HG03439 (cell line): ENCODE data around the gene INPP4B.
A peak's percentile ranks its signal among the peaks of the same experiment; 100 is the strongest.

Experiments
- ATAC-seq: cut with Tn5 transposase; IDR thresholded peaks from one replicate; pipeline ENCODE4 v1.9.1; 2021; ENCODE audit warnings: mild to moderate bottlenecking, moderate library complexity; ENCODE audit not compliant: unreplicated experiment

The INPP4B gene

DNA sequence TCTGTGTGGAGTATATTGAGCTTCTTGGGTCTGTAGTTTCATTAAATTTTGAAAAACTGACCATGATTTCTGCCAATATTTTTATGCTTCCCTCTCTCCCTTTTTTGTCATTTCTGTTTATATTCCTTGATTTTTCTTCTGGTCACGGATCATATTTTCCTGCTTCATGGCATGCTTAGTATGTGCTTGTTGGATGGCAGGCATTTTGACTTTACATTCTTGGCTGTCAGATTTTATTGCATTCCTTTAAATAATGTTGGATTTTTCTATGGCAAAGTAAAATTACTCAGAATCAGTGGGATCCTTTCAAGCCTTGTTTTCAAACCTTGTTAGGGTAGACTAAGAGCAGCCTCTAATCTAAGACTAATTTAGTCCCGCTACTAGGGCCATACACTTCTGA, 677.9 kb downstream of the INPP4B start:
- no peak for ATAC-seq

DNA sequence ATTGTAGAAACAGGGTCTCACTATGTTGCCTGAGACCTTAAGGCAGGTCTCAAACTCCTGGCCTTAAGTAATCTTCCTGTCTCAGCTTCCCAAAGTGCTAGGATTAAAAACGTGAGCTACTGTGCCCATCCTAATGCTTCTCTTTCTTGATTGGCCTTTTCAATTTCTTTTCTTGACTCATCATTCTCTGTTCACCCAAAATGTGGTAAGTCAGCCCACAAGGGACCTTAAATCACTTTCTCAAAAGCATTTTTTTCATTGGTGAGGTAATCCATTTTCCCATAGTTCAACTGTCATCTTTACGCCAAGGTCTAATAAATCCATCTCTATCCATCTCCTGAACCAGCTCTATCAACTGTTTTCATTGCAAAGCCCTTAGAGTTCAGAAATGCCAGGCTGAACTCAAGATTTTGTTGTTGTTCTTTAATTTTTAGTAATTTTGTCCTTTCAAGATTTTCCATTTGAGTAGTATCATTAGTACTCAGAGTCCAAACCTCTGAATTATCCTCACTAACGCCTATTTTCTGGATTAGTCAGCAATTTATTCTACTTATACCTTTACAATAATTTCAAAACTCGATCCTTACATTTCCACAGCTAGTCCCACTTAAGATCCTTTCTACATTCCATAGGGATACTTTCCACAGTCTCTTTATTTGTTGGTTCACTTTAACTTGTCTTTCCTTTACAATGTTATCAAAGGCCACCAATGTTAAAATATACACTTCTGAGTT, 681.2 kb downstream of the INPP4B start:
- no peak for ATAC-seq

DNA sequence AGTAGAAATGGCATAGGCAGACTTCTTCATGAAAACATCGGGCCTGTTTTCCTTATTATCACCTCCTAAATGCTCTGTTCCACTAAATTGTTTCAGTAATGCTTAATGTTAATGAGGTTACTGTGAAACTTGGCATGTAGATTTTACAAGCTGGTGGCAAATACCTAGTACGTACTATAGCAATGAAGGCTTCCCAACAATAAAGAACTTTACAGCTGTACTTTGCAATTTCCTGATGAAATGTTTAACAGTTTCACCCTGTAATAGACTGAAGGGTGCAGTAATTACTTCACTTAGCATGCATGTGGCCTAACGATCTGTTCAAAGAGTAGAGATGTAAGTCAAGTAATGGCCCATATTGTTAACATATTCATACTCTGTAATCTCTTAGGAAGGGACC, 685.0 kb downstream of the INPP4B start:
- ATAC-seq = no peak

DNA sequence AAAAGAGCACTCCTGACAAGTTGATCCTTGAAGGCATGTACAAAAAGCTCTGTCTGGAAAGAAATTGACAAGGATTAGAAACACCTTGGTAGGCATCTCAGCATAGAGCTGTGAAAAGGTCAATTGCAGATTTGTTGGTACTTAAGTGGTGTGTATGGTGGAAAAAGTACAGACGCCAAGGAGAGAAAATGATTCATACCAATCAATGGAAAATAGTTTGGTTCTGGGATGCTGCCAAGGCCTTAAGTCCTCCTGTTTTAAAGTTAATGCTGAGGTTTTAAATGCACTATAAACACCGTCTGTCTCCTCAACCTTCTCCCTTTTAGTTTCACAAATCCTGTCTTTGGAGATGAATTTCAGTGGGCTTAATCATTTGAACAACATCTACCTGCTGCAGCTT, 685.6 kb downstream of the INPP4B start:
- no peak for ATAC-seq

DNA sequence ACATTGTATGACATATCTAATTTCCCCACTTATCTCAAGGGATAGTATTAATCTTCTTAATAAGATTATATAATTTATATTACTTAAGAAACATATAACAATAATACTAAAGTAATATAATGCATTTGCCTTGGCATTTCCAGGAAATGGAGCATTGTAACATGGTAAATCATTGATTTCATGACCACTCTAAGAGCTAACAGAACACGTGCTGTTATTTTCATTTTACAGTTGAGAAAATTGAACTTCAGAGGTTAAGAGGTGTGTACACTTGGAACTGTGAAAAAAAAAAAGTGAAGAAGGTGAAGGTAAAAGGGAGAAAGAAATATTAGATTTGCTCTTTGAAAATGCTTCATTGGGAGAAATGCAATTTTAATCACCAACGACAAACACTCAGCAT, 687.1 kb downstream of the INPP4B start:
- ATAC-seq = no peak

DNA sequence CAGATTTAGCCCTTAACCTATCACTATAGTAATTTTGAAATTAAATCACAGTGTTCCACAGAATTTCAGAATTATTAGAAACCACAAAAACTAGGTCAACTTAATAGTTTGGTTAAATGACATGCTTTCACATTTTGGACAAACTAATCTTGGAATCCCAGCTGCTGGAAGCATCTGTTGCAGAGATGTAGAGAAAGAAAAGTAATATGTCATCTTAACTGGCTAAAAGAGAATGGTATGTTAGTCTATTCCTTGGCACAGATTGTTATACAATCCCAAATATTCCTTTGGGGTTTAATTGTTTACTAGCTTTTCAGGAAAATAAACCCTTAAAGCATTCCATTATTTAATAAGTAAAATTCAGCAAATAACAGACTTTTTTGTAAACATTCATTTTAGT, 689.8 kb downstream of the INPP4B start:
- no peak for ATAC-seq

DNA sequence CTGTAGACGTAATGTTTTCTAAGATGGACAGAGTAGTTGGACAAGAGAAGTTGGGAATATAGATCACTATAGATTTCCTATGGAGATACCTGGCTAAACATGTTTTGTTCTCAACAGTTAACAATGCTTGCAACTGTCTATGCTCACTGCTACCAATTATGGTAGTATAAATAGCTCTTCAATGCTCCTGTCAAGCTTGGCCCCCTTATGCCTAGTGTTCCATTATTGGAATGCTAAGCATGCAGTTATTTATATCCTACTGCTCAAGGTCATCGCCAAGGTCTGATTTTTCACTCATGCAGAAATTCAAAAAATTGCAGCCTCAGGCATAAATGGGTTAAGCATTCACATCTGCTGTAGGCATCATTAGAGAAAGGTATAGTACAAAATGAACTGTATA, 690.8 kb downstream of the INPP4B start:
- no peak for ATAC-seq

DNA sequence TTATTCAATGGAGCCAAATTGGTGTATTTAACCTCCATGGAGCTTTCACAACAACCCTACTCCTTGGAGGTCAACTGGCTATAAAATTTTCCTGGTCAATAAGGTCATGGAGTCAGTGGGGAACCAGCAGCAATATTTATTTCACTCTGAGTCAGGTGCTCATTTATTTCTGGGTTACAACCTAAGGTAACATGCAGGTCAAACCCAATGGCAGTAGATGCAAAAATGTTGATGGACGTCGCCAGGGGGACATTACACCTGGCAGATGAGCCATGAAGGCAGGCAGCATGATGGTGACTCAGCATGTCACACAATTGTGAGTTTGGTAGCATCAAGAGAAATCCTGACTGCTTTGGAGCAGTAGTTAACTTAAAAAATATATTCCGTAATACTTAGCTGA, 695.6 kb downstream of the INPP4B start:
- ATAC-seq = no peak

DNA sequence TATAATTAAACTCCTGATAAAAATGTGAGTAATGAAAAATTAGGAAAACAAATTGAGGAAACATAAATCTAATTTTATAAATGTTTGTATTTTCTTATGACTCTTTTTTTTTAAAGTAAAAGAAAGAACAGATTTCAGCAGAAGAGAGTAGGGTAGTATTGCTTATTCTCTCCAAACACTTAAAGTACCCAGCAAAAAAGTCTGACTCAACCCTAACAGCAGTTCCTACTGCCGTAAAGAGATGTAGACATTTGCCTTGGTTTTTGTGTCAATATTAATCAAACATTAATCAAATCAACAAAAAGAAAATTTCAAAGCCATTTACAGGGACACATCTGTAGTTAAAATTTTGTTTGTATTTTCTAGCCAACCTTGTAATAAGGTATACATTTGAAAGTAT, 701.3 kb downstream of the INPP4B start:
- ATAC-seq = no peak

DNA sequence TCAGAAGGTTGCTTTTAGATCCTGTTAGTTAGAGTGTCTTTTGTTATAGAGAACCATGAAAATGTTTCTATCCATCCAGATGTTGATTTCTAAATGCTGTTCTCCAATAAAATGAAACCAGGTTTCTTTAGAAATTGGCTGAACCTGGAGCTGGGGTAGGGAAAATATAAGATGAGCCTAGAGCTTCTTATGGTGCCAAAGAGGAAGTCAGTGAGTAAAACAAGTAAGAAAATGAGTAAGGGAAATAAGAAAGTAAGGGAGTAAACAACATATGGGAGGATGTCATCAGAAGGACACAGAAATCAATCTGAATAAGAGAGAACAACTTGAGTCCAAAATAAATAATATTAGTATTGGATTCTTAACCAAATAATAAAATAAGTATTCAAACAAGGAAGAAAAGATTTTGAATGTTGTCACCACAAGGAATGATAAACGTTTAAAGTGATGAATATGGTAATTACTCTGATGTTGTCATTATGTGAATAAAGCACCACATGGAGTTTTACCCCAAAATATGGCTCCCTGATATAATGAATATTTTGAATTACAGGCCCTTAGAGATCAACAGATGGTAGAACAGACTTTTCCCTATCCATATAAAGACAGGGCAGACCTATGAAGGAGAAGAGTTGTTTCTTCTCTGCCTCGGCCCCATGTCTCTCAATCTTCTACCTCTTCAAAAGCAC, 703.6 kb downstream of the INPP4B start:
- no peak for ATAC-seq

DNA sequence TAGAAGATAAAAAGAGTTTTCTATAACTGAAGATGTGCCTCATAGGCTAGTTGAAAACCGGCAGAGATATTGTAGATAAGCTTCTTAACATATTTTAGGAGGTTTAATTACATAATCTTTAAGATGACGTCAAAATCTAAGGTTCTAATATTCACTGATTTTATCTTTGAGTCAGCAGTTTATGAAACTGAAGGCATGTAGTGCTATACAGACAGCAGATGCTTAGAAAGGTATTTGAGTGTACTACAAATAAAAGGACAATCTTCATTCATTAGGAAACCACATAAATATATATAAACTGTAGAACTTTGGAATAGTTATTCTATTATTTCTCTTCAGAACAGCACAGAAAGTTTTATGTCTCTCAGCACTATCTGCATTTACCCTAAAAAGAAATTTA, 704.9 kb downstream of the INPP4B start:
- ATAC-seq = no peak

DNA sequence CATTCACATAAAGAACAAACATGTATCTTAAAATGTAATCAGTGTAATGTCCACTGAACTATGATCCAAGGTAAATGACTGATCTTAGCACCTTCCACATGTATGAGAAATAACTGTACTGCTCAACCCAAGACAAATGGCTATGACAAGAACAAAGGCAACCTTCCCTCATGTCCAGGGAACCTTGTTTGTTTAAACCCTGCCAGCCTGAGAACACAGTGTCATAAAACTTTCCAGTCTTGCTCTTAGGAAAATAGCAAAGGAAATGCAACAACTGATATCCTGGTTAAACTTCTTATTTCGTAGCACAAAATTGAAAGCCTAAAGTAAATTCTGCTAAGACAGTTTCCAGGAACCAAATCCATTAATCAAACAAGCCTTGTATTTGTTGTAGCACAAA, 715.4 kb downstream of the INPP4B start:
- ATAC-seq = no peak

DNA sequence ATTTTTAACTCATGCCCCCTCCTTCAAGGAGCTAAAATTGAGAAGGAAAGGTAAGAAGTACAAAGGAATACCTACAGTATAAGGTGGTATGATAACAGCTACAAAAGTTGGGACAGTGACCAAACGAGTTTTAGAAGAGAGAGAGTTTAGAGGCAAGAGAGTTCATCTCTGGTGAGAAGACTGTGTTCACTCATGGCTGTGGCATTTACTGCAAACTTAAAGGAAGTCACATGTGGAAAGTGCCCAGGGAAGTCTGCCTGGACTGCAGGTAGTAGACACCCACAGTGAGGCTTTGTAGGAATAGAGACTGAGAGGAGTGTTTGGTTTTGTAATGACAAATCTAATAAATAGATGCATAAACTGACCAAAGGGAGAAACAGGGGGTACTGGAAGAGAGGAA, 716.2 kb downstream of the INPP4B start:
- no peak for ATAC-seq

DNA sequence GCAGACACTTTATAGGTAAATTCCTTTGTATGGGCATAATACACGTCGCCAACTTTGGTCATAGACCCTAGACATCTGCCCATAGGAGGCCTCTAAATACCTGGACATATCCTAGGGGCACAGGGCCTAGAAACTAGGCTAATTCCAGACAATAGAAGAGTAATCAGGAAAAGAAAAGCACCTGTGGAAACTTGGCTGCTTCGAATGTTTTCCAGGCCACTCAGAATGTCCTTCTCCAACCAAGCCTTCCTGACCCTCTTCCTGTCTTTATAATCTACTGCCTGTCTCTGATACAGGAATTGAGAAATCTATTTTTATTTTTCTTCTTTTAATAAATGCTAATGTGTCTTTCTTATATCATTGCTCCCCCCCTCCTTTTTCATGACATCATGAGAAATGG, 716.6 kb downstream of the INPP4B start:
- ATAC-seq = no peak

DNA sequence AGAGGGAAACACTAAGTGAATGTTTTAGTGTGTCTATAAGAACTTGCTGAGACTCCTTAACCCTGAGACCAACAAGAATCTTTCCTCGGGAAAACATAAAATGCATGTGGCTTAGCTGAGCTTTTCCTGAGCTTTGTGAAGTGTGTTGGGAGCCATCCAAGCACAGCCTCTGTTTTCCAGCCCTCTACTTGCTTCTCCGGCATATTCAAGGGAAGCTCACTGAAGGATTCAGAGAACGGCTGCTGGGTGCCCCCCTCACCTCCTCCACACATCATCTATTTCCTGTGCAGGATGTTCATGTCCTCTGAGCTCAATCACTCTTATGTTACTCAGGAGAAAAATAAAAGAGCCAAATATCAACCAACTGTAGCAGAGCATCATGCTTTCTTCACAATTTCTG, 717.6 kb downstream of the INPP4B start:
- no peak for ATAC-seq

DNA sequence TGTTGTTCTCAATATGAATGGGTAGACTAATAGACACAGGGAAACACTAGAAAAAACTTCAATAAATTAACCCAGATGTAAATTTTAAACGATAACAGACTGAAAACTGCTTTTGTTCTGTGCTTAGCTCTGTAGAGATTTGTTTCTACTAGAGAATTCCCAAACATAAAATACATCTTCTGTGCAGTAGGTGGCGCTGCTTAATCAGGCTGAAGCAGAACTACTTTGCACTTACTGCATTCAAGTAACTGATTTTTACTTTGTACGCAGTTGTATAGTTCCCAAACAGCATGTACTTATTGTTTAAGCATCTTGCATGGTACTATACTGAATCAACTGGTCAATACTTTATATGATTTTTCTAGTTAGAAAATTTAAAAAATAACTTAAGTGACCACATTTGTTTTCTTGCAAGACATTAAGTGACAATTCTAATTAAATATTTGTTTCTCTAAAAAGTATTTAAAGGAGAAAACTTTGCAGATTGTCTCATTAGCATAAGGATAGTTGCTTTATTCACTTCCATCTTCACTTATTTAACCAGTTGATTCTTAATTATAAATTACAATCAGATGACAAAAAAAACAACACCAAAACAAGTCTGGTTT, 719.1 kb downstream of the INPP4B start:
- ATAC-seq = peak; percentile 76

DNA sequence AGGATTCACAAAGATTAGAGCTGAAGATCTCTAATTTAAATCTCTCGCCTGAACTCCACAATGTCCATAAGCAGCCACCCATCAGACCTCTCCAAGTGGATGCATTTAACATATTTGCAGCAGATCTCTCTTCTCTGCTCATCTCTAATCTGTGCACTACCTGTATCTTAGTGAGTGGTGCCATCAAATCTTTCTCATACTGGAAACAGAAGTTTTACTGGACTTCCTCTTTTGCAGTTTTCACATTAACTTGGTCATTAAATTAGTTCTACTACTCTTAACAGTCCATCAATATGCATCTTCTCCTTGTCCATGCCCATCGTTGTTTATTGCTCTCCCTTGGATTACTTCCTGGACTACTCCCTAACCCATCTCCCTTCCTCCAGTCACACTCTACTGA, 721.2 kb downstream of the INPP4B start:
- no peak for ATAC-seq

DNA sequence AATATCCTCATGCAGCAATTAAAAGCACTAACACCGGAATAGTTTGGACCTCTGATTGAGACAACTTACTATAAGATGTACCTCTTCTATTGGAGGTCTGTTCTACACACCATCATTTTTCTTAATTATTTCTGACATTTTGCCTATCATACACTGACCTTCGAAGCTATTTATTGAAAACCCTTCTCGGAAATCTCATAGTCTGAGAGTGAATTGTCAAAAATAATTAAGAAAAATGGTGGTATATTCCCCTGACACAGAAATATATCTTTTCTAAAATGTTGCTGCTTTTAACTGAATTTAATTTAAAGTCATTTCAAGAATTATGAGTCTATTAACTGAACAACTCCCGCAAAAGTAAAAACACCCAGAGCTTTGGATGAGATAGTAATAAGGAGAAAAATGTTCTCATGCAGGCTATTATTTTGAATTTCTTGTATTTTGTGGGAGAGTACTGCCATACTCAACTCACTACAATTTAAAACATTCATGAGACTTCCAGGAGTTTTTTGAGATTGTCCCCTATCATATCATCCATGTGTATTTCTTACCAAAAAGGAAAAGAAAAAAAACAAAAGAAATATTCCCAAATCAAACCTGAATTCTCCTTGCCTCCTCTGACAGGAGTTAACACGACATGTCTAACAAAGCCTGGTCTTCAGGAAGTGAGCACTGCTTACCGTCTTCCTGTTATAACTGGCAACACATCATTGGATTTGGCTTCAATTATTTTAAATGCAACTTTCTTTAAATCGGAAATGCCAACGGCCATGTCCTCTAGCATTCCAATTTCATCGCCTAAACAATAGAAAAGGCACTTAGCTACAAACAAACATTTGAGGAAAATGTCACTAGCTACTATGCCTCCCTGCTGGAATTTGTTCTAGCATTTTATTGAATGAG, 724.4 kb downstream of the INPP4B start:
- ATAC-seq = no peak

DNA sequence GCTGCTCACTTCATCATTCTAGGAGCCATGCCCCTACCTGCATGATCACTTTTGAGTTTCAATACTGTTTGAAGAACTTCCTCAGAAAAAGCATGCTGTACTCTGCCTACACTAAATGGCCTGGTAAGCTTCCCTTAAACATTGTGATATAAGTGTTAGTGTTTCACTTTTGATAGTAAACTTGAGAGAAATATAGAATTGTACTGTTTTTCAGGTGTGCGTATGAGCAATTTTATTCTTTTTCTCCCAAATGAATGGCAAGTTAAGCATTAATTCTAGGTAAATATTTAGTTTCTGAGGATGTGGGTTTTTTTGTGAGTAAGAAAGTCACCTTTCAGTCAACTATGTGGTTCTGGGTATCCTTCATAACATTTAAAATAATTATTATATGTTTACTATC, 725.2 kb downstream of the INPP4B start:
- no peak for ATAC-seq

DNA sequence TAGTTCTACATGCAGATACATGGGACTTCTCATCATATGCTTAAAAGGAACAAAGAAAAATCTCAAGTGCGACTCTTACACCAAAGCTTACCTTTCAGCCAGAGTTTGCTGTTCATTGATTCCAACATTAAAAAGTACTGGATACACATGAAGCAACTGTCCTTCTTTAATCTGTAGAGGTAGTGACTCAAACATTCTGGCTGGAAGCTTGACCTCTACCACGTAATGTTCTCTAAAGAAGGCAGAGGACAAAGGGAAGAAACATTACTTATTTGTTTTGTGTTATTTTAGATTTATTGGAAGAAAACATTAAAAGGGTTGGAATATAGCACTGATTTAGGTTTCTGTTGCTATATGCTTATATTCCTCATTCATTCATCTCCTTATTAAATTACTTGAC, 733.6 kb downstream of the INPP4B start:
- no peak for ATAC-seq

DNA sequence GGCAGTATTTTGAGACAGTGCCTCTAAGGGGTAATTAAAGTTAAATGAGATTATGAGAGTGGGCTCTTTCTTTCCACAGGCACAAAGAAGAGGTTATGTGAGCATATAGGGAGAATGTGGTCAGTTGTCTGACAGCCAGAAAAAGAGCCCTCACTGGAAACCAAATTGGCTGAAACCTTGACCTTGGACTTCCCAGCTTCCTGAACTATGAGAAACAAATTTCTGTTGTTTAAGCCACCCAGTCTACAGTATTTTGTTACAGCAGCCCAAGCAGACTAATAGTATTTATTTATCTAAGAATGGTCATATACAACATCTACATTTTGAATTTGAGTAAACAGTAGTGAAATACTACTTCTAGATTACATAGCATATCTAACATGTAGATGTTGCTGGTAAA, 736.0 kb downstream of the INPP4B start:
- ATAC-seq = no peak
